ENCODE results near the gene ANKS6. TPM values are rescaled to one million over a fixed set of nuclear protein-coding genes. Genes with fewer than 3 reads are reported as not detected.

Gene ANKS6
- total and polyA plus RNA-seq, 10 of the 15 experiments (the other 5 are each of a cell fraction or from before 2014, with no cell fraction given): 2.0 to 16.2 (median 6.1) TPM

GRCh38 chr9:98795295-98795955 is 930 bp downstream of the ANKS6 start:
- no peak overlapping the region for H3K27ac ChIP-seq (ENCODE audit: control insufficient read depth, insufficient read depth)

More at GRCh38 chr9:98795295-98795955, 930 bp downstream of the ANKS6 start:
- SMC1A ChIA-PET (ENCODE audit: uncharacterized antibody, unreplicated experiment): no interaction called here
- DNase-seq (ENCODE audit: low read depth, low spot score) (no peak), ATAC-seq (no peak), FAIRE-seq (no peak)
- intact Hi-C loops (cut with micrococcal nuclease; ENCODE audit: unreplicated experiment) (no loop called here), in situ Hi-C loops (cut with MboI) (loop anchor here (25.0 kb wide), 1 partner anchor 733 kb away; the partner anchor contains the start of gene NANS)
- Histone ChIP-seq H3K79me2 (ENCODE audit: control insufficient read depth, insufficient read depth, low read length) (no peaks in the 10 kb centered on the region), H3K27me3 (replicated peaks in 1 of 2; ENCODE audit: control insufficient read depth in 2 of 2, insufficient read depth in 2 of 2, low read length in 1 of 2) (peaks cover 0 to 2% of the 10 kb centered on the region in 2 experiments; a peak in 1 of 4 replicates), H2AFZ (ENCODE audit: control insufficient read depth, low read depth, low read length) (no peak overlapping the region), H3K4me3 (peak overlapping the region; percentile 61), H3K4me2 (ENCODE audit: control insufficient read depth, insufficient read depth) (peak overlapping the region; percentile 69), H3K9me3 (replicated peaks; ENCODE audit: control insufficient read depth, insufficient read depth, low read length) (peaks cover 2% of the 10 kb centered on the region; the same call in 2 of the 3 replicates), H3K9ac (ENCODE audit: control insufficient read depth, insufficient read depth, low read length) (no peak overlapping the region; the same call in 1 of the 2 replicates), H3K36me3 (ENCODE audit: control insufficient read depth in 2 of 2, insufficient read depth in 2 of 2, low read length in 1 of 2) (no peaks in the 10 kb centered on the region), H4K20me1 (ENCODE audit: control insufficient read depth, insufficient read depth) (no peaks in the 10 kb centered on the region), H3K4me1 (ENCODE audit: control insufficient read depth, insufficient read depth, low read length) (peaks cover 3% of the 10 kb centered on the region; the same call in 1 of the 2 replicates)
- RAD21 ChIA-PET (ENCODE audit: unreplicated experiment): no interaction called here
- TF ChIP-seq REST (IDR thresholded peaks at IDR 0.05; ENCODE audit: low read depth, low read length) (no peak), DPF2 (IDR thresholded peaks at IDR 0.05) (no peak), CREB1 (IDR thresholded peaks at IDR 0.05; ENCODE audit: low read depth) (no peak), NFYA (IDR thresholded peaks at IDR 0.05; ENCODE audit: borderline replicate concordance, low read depth, low read length) (no peak), ASH2L (IDR thresholded peaks at IDR 0.05; ENCODE audit: borderline replicate concordance, low read depth) (no peak)
- POLR2A ChIA-PET: no interaction called here
- TSS peak; percentile 62 for BruUV-seq (replicated peaks)
- WGBS (ENCODE audit: insufficient coverage, insufficient replicate concordance, low lambda C conversion rate, missing lambda C conversion rate): 68% methylated on average over 12 of the region's 12 CpGs
- CTCF ChIA-PET: interaction anchor here (1.0 to 1.3 kb wide), 3 partner anchors 12 to 480 kb away, joined by 3 to 5 read pairs (median 4); partner anchors contain the start of gene GALNT12
